Activated T-helper 2 cell treated with anti-CD3 and anti-CD28 coated beads, Interferon-gamma antibody, Interleukin-2, Interleukin-4, amounts not matched to agents 10 μg/mL and 5 μg/mL and 100 μg/mL, durations not matched to agents 14 hours and 24 hours and 36 hours (primary cell): ENCODE results near the gene RAB17. TPM values are rescaled to one million over a fixed set of nuclear protein-coding genes. Genes with fewer than 3 reads are reported as not detected.

Experiments
- total RNA-seq: library from RNA; stranded (reverse); gene quantifications from 2 replicates; pipeline ENCODE4 v1.2.3, GENCODE V29; 2022

RAB17 gene
- total RNA-seq, 1 donor from 2014 or later = 0.23 TPM

Other genes with a start within 250 kb of the RAB17 start
- gene COL6A3, start 176.6 kb downstream of the RAB17 start, total RNA-seq = 7.9 and 9.2 TPM in 2 replicates
- not detected in 2 replicates for gene MLPH, start 103.5 kb downstream of the RAB17 start, total RNA-seq
- gene PRLH, start 24.2 kb downstream of the RAB17 start, total RNA-seq = not detected in 2 replicates
- gene LRRFIP1, start 36.9 kb upstream of the RAB17 start, total RNA-seq = 254 and 256 TPM in 2 replicates
- 0.92 and 1.0 TPM in 2 replicates for gene RBM44, start 208.0 kb upstream of the RAB17 start, total RNA-seq